Measurements from ENCODE around the gene HSPG2. TPM values are rescaled to one million over a fixed set of nuclear protein-coding genes. Genes with fewer than 3 reads are reported as not detected.
"Not testable (repeated sequence)": the region's sequence is repeated elsewhere in the genome, so short reads cannot be mapped to it uniquely, and the experiment has no call there.

HSPG2 gene
- total and polyA plus RNA-seq, 2 of the 13 experiments (the other 11 are each of a cell fraction or from before 2014, with no cell fraction given): 9.1 to 13.1 TPM

GRCh38 chr1:21907737-21908534 lies 29.2 kb downstream of the HSPG2 start:
- H4K20me1 ChIP-seq (ENCODE audit: insufficient read depth, low read length); H3K79me2 ChIP-seq (ENCODE audit: insufficient read depth, low read length); intact Hi-C loops (cut with micrococcal nuclease; ENCODE audit: unreplicated experiment); BruUV-seq (replicated peaks); H3K36me3 ChIP-seq (replicated peaks in 1 of 2; ENCODE audit: control insufficient read depth in 1 of 2, insufficient read depth in 2 of 2, low read length in 2 of 2); FAIRE-seq; DNase-seq (ENCODE audit: low spot score); H3K27me3 ChIP-seq (ENCODE audit: control insufficient read depth in 1 of 2, insufficient read depth in 2 of 2, low read length in 2 of 2); H3K27ac ChIP-seq (ENCODE audit: extremely low read length, insufficient read depth, low read length); POLR2A ChIA-PET; H3K9me3 ChIP-seq (ENCODE audit: low read length); in situ Hi-C loops (cut with HindIII; ENCODE audit: extremely low pct_ligation_motif_present, low pct_unique_long_range_greater_than_20kb); H3K4me3 ChIP-seq (replicated peaks in 1 of 3; ENCODE audit: insufficient read depth in 1 of 3, low read depth in 2 of 3, low read length in 3 of 3); CTCF ChIA-PET (ENCODE audit: low intra/inter-chr PET ratio, low total read pairs); H3K9ac ChIP-seq (ENCODE audit: insufficient read depth, low read depth, low read length); H2AFZ ChIP-seq (ENCODE audit: low read length); H3K4me2 ChIP-seq (ENCODE audit: low read depth, low read length); ATAC-seq: not testable (repeated sequence)
- 98% methylated on average over 19 of the region's 19 CpGs for WGBS (ENCODE audit: low lambda C conversion rate)
- peak; percentile 79 for TF ChIP-seq ZNF629 (CRISPR knock-in tag; conservative IDR thresholded peaks at IDR 0.05)
- H3K4me1 ChIP-seq (ENCODE audit: insufficient read depth, low read length): peaks cover 43% of the 10 kb centered on the region

GRCh38 chr1:21907079-21907418 lies 30.1 kb downstream of the HSPG2 start:
- Histone ChIP-seq H3K4me3 (replicated peaks in 1 of 3; ENCODE audit: insufficient read depth in 1 of 3, low read depth in 2 of 3, low read length in 3 of 3) (no peak overlapping the region), H3K4me1 (ENCODE audit: insufficient read depth, low read length) (peaks cover 43% of the 10 kb centered on the region), H2AFZ (ENCODE audit: low read length) (no peak overlapping the region), H3K27me3 (ENCODE audit: control insufficient read depth in 1 of 2, insufficient read depth in 2 of 2, low read length in 2 of 2) (no peaks in the 10 kb centered on the region), H3K9me3 (ENCODE audit: low read length) (no peaks in the 10 kb centered on the region), H4K20me1 (ENCODE audit: insufficient read depth, low read length) (no peaks in the 10 kb centered on the region), H3K36me3 (replicated peaks in 1 of 2; ENCODE audit: control insufficient read depth in 1 of 2, insufficient read depth in 2 of 2, low read length in 2 of 2) (no peaks in the 10 kb centered on the region; a peak in 1 of 5 replicates), H3K79me2 (ENCODE audit: insufficient read depth, low read length) (no peaks in the 10 kb centered on the region), H3K4me2 (ENCODE audit: low read depth, low read length) (no peak overlapping the region), H3K27ac (ENCODE audit: extremely low read length, insufficient read depth, low read length) (no peak overlapping the region), H3K9ac (ENCODE audit: insufficient read depth, low read depth, low read length) (no peak overlapping the region)
- WGBS (ENCODE audit: low lambda C conversion rate): 100% methylated on average over 4 of the region's 9 CpGs
- in situ Hi-C loops (cut with HindIII; ENCODE audit: extremely low pct_ligation_motif_present, low pct_unique_long_range_greater_than_20kb): no loop called here
- ChIA-PET CTCF (ENCODE audit: low intra/inter-chr PET ratio, low total read pairs) (no interaction called here), POLR2A (no interaction called here)
- DNase-seq (ENCODE audit: low spot score): no peak
- TF ChIP-seq HNRNPL (IDR thresholded peaks at IDR 0.05; ENCODE audit: low read depth, low read length): no peak
- no peak for TF ChIP-seq ZNF121 (CRISPR knock-in tag; IDR thresholded peaks at IDR 0.05)
- no peak for TF ChIP-seq HDAC6 (IDR thresholded peaks at IDR 0.05; ENCODE audit: low read depth, low read length)
- TF ChIP-seq AGO1 (IDR thresholded peaks at IDR 0.05; ENCODE audit: low read depth, low read length, poor library complexity, severe bottlenecking): no peak
- TF ChIP-seq ZNF382 (CRISPR knock-in tag; IDR thresholded peaks at IDR 0.05; ENCODE audit: borderline replicate concordance): no peak
- FAIRE-seq: no peak
- no peak for ATAC-seq
- intact Hi-C loops (cut with micrococcal nuclease; ENCODE audit: unreplicated experiment): no loop called here
- BruUV-seq (replicated peaks): no TSS peak
